Thyroid gland (tissue), 4 donors: ENCODE data around the gene MAGI2.

ENCODE experiments used
- POLR2A ChIP-seq, 2 donors: fragments of 450-650 bp; IDR thresholded peaks; one replicate each; pipeline ENCODE4 v1.6.1; 2017; ENCODE audit warnings: antibody characterized with exemption in 2 of 2, mild to moderate bottlenecking in 2 of 2, moderate library complexity in 1 of 2
- TF ChIP-seq, protein P1 (sequence below), 6 experiments: fragments of 200-600 bp in 3 of 6; fragments of 450-650 bp in 3 of 6; sonication (generic) in 3 of 6; IDR thresholded peaks; one replicate each; pipeline ENCODE4 v1.5.1; 2016 to 2019; ENCODE audit warnings: antibody characterized with exemption in 6 of 6, mild to moderate bottlenecking in 2 of 6, inconsistent platforms in 1 of 6, moderate library complexity in 1 of 6

- TF ChIP-seq, protein P1, sequence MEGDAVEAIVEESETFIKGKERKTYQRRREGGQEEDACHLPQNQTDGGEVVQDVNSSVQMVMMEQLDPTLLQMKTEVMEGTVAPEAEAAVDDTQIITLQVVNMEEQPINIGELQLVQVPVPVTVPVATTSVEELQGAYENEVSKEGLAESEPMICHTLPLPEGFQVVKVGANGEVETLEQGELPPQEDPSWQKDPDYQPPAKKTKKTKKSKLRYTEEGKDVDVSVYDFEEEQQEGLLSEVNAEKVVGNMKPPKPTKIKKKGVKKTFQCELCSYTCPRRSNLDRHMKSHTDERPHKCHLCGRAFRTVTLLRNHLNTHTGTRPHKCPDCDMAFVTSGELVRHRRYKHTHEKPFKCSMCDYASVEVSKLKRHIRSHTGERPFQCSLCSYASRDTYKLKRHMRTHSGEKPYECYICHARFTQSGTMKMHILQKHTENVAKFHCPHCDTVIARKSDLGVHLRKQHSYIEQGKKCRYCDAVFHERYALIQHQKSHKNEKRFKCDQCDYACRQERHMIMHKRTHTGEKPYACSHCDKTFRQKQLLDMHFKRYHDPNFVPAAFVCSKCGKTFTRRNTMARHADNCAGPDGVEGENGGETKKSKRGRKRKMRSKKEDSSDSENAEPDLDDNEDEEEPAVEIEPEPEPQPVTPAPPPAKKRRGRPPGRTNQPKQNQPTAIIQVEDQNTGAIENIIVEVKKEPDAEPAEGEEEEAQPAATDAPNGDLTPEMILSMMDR (IDR thresholded peaks at IDR 0.05): no peak
- no peak for TF ChIP-seq POLR2A (IDR thresholded peaks at IDR 0.05)
Measured at GRCh38 chr7:78296046-78296597, 1157.3 kb downstream of the MAGI2 start.
